Nephron (organoid): ENCODE measurements around the gene MYO1H.
"Not testable (repeated sequence)": the region's sequence is repeated elsewhere in the genome, so short reads cannot be mapped to it uniquely, and the experiment has no call there.

Experiments used
- H3K27ac Mint-ChIP-seq, 3 experiments: 2 replicates each; pipeline ENCODE4 v1.8.0; 2020; ENCODE audit warnings: mixed read lengths in 3 of 3, mild to moderate bottlenecking in 2 of 3, moderate library complexity in 1 of 3
- H3K27me3 Mint-ChIP-seq: 2 replicates; pipeline ENCODE4 v1.8.0; 2021; ENCODE audit warnings: low read depth, mild to moderate bottlenecking, moderate library complexity, mixed read lengths
- H3K36me3 Mint-ChIP-seq: 2 replicates; pipeline ENCODE4 v1.8.0; 2020; ENCODE audit warnings: low read depth, mixed read lengths
- H3K4me1 Mint-ChIP-seq: 2 replicates; pipeline ENCODE4 v1.8.0; 2020; ENCODE audit warnings: mixed read lengths
- H3K4me3 Mint-ChIP-seq, 3 experiments: 2 replicates each; pipeline ENCODE4 v1.8.0; 2020; ENCODE audit warnings: mild to moderate bottlenecking in 3 of 3, mixed read lengths in 3 of 3, moderate library complexity in 2 of 3
- H3K9me3 Mint-ChIP-seq: 2 replicates; pipeline ENCODE4 v1.8.0; 2020; ENCODE audit warnings: mixed read lengths
- TF ChIP-seq, protein P1 (sequence below), 3 experiments: fragments of 200-600 bp; sonication (generic); IDR thresholded peaks; one replicate each; pipeline ENCODE4 v1.5.0; 2021; ENCODE audit warnings: antibody characterized with exemption in 3 of 3; ENCODE audit not compliant: unreplicated experiment in 3 of 3

Gene MYO1H

GRCh38 chr12:109305547-109305946, 42.2 kb upstream of the MYO1H start:
- H3K4me1 Mint-ChIP-seq = peaks cover 4% of the 10 kb centered on the region
- H3K9me3 Mint-ChIP-seq = no peaks in the 10 kb centered on the region
- H3K4me3 Mint-ChIP-seq = no peak overlapping the region
- no peak overlapping the region for H3K27ac Mint-ChIP-seq
- H3K36me3 Mint-ChIP-seq = no peaks in the 10 kb centered on the region
- TF ChIP-seq, protein P1, sequence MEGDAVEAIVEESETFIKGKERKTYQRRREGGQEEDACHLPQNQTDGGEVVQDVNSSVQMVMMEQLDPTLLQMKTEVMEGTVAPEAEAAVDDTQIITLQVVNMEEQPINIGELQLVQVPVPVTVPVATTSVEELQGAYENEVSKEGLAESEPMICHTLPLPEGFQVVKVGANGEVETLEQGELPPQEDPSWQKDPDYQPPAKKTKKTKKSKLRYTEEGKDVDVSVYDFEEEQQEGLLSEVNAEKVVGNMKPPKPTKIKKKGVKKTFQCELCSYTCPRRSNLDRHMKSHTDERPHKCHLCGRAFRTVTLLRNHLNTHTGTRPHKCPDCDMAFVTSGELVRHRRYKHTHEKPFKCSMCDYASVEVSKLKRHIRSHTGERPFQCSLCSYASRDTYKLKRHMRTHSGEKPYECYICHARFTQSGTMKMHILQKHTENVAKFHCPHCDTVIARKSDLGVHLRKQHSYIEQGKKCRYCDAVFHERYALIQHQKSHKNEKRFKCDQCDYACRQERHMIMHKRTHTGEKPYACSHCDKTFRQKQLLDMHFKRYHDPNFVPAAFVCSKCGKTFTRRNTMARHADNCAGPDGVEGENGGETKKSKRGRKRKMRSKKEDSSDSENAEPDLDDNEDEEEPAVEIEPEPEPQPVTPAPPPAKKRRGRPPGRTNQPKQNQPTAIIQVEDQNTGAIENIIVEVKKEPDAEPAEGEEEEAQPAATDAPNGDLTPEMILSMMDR (IDR thresholded peaks at IDR 0.05; ENCODE audit: unreplicated experiment in 3 of 3) = no peak
- peaks cover 88% of the 10 kb centered on the region for H3K27me3 Mint-ChIP-seq

GRCh38 chr12:109307051-109307450, 40.6 kb upstream of the MYO1H start:
- no peak overlapping the region for H3K4me3 Mint-ChIP-seq

GRCh38 chr12:109308534-109309380, 38.9 kb upstream of the MYO1H start, which contains the start of gene FOXN4:
TSS of gene FOXN4 (minus strand) at chr12:109309284. CDS start at chr12:109308321, 963 bp downstream.
- H3K36me3 Mint-ChIP-seq = no peaks in the 10 kb centered on the region
- no peak within 1 kb of the TSS for H3K27ac Mint-ChIP-seq
- H3K4me3 Mint-ChIP-seq = peak within 1 kb of the TSS; percentile 93 to 94 (median 94)
- TF ChIP-seq, protein P1 (IDR thresholded peaks at IDR 0.05; ENCODE audit: unreplicated experiment in 3 of 3) = no peak
- peaks cover 91% of the 10 kb centered on the region for H3K27me3 Mint-ChIP-seq
- H3K9me3 Mint-ChIP-seq = no peaks in the 10 kb centered on the region
- H3K4me1 Mint-ChIP-seq = peaks cover 8% of the 10 kb centered on the region

More at GRCh38 chr12:109307051-109307450, 40.6 kb upstream of the MYO1H start:
- Mint-ChIP-seq H3K4me1 (peaks cover 8% of the 10 kb centered on the region), H3K27me3 (peaks cover 93% of the 10 kb centered on the region), H3K27ac (no peak overlapping the region), H3K36me3 (no peaks in the 10 kb centered on the region), H3K9me3 (no peaks in the 10 kb centered on the region)
- TF ChIP-seq, protein P1 (IDR thresholded peaks at IDR 0.05; ENCODE audit: unreplicated experiment in 3 of 3) = no peak

DNA sequence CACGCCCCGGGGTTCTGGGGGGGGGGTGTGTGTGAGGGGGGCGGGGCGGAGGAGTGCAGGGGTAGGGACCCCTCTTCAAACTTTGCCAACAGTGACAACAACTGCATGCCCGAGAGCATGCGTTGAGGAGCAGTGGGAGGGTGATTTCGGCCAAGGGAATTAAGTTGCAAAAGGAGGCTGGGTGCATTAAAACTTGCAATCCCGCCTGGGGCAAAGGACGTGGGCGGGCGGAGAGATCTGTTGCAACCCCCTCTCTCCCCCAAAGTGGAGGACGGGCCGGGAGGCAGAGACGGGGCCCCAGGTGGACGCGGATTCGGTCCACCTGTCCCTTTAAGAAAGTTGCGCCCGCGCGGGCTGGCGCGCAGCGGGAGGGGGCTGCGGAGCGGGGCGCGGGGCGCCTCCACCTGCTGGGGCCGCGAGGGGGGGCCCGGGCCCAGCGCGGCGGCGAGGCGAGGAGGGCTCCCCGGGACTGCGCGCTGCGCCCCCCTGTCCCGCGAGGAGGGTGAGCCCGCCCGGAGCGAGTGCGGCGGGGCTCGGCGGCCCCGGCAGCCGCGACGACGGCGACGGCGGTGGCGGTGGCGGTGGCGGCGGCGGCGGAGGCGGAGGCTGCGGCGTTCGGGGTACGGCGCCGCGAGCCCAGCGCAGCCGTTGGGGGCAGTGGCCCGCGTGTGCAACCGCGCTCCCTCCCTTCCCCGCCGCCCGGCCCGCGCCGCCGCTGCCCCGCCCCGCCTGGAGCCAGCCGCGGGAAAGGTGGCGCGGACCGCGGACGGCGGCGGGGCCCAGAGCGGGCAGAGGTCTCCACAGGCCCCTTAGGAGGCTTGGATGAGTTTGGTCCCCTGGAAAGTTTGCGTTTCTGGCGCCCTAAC, 38.1 kb upstream of the MYO1H start:
- peaks cover 89% of the 10 kb centered on the region for H3K27me3 Mint-ChIP-seq
- H3K27ac Mint-ChIP-seq = no peak overlapping the region
- TF ChIP-seq, protein P1 (IDR thresholded peaks at IDR 0.05; ENCODE audit: unreplicated experiment in 3 of 3) = no peak
- H3K4me3 Mint-ChIP-seq = peak overlapping the region; percentile 93 to 94 (median 94)
- peaks cover 8% of the 10 kb centered on the region for H3K4me1 Mint-ChIP-seq
- H3K9me3 Mint-ChIP-seq = no peaks in the 10 kb centered on the region
- no peaks in the 10 kb centered on the region for H3K36me3 Mint-ChIP-seq

DNA sequence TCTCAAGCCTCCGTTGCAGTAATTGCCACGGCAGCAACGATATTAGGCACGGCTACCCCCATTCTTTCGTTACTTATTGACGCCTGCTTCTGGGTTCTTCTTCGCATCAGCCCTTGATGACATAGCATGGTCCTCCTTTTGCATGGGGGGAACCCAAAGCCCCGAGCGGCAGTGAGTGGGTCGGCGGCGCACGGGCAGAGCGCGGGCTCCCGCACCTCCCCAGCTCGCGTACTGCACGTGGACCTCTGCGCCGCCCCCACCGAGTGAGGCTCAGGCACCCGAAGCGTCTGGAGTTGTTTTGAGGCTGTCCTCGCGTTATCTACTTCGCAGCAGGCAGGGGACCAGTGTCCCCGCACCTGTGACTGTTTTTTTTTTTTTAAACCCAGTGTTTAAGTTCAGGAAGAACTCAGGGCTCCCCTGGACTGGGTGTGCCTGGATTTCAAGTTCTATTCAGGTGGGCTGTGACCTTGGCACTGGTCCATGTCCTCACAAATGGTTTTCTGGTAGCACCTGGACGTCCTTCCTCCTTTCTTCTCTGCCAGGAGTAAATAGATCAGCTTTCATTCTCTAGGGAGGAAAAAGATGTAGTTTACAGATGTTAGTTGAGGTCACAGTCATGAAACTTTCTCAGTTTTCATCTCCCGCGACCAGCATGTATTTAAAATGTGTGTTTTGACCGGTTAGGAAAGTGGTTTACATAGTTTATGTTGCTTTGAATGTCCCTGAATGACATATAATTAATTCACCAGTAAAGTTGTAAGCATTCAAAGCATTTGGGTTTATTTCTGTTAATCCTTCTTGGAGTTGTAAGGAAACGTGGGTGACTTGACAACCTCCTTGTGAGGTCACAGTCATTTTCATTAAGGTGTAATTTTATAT, 37.2 kb upstream of the MYO1H start:
- H3K36me3 Mint-ChIP-seq = no peaks in the 10 kb centered on the region
- no peak overlapping the region for H3K27ac Mint-ChIP-seq
- H3K4me3 Mint-ChIP-seq = peak overlapping the region; percentile 82 to 87 (median 85)
- peaks cover 8% of the 10 kb centered on the region for H3K4me1 Mint-ChIP-seq
- peaks cover 89% of the 10 kb centered on the region for H3K27me3 Mint-ChIP-seq
- TF ChIP-seq, protein P1 (IDR thresholded peaks at IDR 0.05; ENCODE audit: unreplicated experiment in 3 of 3) = no peak
- no peaks in the 10 kb centered on the region for H3K9me3 Mint-ChIP-seq

DNA sequence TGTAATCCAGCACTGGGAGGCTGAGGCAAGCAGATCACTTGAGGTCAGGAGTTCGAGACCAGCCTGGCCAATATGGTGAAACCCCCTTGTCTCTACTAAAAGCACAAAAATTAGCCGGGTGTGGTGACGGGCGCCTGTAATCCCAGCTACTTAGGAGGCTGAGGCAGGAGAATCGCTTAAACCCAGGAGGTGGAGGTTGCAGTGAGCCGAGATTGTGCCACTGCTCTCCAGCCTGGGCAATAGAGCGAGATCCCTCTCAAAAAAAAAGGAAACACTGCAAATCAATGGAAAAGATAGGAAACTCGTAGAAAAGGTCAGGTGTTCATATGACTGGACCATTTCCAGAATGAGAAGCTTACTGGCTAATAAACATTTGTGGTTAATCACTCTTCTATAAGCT, 26.4 kb upstream of the MYO1H start:
- H3K27ac Mint-ChIP-seq, H3K9me3 Mint-ChIP-seq: not testable (repeated sequence)

More for the DNA sequence above, 26.4 kb upstream of the MYO1H start:
- H3K27me3 Mint-ChIP-seq = peaks cover 56% of the 10 kb centered on the region
- H3K4me1 Mint-ChIP-seq, H3K4me3 Mint-ChIP-seq, H3K36me3 Mint-ChIP-seq: not testable (repeated sequence)
